NCI-H774 (cell line): ENCODE results near the gene BICD1.

Experiments used
- DNase-seq: peaks from one replicate; lab custom pipeline; 2025; lab: John Stamatoyannopoulos, UW

BICD1 gene

GRCh38 chr12:32102234-32102633 is 4.4 kb upstream of the BICD1 start:
- DNase-seq = no peak

- no peak for DNase-seq
Observed at GRCh38 chr12:32104572-32105355, 1.9 kb upstream of the BICD1 start.

GRCh38 chr12:32105986-32106516 is 596 bp upstream of the BICD1 start:
- DNase-seq = no peak

GRCh38 chr12:32107359-32108267 is 966 bp downstream of the BICD1 start:
- no peak for DNase-seq

GRCh38 chr12:32108787-32109186 is 2.1 kb downstream of the BICD1 start:
- DNase-seq = no peak

GRCh38 chr12:32110417-32110816 is 3.8 kb downstream of the BICD1 start:
- DNase-seq = no peak

- DNase-seq = no peak
Observed at GRCh38 chr12:32110942-32111341, 4.3 kb downstream of the BICD1 start.

- no peak for DNase-seq
Observed at GRCh38 chr12:32115404-32116104, 8.9 kb downstream of the BICD1 start.

GRCh38 chr12:32116897-32117296 is 10.2 kb downstream of the BICD1 start:
- no peak for DNase-seq

GRCh38 chr12:32117316-32117715 is 10.7 kb downstream of the BICD1 start:
- no peak for DNase-seq

- no peak for DNase-seq
Observed at GRCh38 chr12:32118806-32119205, 12.2 kb downstream of the BICD1 start.

GRCh38 chr12:32120419-32120818 is 13.8 kb downstream of the BICD1 start:
- no peak for DNase-seq

- no peak for DNase-seq
Observed at GRCh38 chr12:32124637-32125036, 18.0 kb downstream of the BICD1 start.

GRCh38 chr12:32125455-32126084 is 18.9 kb downstream of the BICD1 start:
- no peak for DNase-seq

GRCh38 chr12:32126720-32127119 is 20.1 kb downstream of the BICD1 start:
- DNase-seq = no peak

- DNase-seq = no peak
Observed at GRCh38 chr12:32131666-32132065, 25.0 kb downstream of the BICD1 start.

- no peak for DNase-seq
Observed at GRCh38 chr12:32134101-32134888, 27.6 kb downstream of the BICD1 start.

- DNase-seq = no peak
Observed at GRCh38 chr12:32135967-32136366, 29.3 kb downstream of the BICD1 start.

- DNase-seq = no peak
Observed at GRCh38 chr12:32136404-32136803, 29.8 kb downstream of the BICD1 start.

- no peak for DNase-seq
Observed at GRCh38 chr12:32139064-32139421, 32.4 kb downstream of the BICD1 start.

GRCh38 chr12:32140877-32141276 is 34.2 kb downstream of the BICD1 start:
- no peak for DNase-seq
